Measurements from ENCODE around the gene SLC19A1.

DNA sequence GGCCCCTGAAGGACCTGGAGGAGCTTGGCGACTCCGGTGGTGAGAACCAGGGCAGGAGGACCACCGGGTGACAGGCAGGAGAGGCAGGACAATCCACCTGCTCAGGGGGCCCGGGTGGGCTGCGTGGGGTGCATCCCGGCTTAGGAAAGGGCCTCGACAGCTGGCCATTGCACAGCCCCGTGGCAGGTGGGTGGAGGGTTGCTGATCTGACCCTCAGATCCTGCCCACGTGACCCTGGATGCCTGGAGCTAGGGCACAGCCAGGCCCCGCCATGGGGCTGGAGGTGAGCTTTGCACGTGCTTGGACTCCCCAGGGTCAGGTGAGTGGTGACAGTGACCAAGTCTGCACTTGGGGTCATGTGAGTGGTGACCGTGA is 35.5 kb upstream of the SLC19A1 start:
- TF ChIP-seq RAD21 (IDR thresholded peaks at IDR 0.05) (no peak), TAF1 (conservative IDR thresholded peaks at IDR 0.05) (no peak), GABPA (IDR thresholded peaks at IDR 0.05 in 1 of 2, conservative IDR thresholded peaks at IDR 0.05 in 1 of 2) (no peak), HNF4G (IDR thresholded peaks at IDR 0.05) (no peak), NR2F2 (IDR thresholded peaks at IDR 0.05) (no peak), JUND (IDR thresholded peaks at IDR 0.05) (no peak), RXRA (IDR thresholded peaks at IDR 0.05) (no peak), YY1 (IDR thresholded peaks at IDR 0.05) (no peak), EGR1 (IDR thresholded peaks at IDR 0.05; ENCODE audit: low read depth in 2 of 2) (no peak)
- TF ChIP-seq, protein P1, sequence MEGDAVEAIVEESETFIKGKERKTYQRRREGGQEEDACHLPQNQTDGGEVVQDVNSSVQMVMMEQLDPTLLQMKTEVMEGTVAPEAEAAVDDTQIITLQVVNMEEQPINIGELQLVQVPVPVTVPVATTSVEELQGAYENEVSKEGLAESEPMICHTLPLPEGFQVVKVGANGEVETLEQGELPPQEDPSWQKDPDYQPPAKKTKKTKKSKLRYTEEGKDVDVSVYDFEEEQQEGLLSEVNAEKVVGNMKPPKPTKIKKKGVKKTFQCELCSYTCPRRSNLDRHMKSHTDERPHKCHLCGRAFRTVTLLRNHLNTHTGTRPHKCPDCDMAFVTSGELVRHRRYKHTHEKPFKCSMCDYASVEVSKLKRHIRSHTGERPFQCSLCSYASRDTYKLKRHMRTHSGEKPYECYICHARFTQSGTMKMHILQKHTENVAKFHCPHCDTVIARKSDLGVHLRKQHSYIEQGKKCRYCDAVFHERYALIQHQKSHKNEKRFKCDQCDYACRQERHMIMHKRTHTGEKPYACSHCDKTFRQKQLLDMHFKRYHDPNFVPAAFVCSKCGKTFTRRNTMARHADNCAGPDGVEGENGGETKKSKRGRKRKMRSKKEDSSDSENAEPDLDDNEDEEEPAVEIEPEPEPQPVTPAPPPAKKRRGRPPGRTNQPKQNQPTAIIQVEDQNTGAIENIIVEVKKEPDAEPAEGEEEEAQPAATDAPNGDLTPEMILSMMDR (IDR thresholded peaks at IDR 0.05; ENCODE audit: low read depth, low read length, missing input control): no peak
- TF ChIP-seq, protein P2, sequence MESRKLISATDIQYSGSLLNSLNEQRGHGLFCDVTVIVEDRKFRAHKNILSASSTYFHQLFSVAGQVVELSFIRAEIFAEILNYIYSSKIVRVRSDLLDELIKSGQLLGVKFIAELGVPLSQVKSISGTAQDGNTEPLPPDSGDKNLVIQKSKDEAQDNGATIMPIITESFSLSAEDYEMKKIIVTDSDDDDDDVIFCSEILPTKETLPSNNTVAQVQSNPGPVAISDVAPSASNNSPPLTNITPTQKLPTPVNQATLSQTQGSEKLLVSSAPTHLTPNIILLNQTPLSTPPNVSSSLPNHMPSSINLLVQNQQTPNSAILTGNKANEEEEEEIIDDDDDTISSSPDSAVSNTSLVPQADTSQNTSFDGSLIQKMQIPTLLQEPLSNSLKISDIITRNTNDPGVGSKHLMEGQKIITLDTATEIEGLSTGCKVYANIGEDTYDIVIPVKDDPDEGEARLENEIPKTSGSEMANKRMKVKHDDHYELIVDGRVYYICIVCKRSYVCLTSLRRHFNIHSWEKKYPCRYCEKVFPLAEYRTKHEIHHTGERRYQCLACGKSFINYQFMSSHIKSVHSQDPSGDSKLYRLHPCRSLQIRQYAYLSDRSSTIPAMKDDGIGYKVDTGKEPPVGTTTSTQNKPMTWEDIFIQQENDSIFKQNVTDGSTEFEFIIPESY (IDR thresholded peaks at IDR 0.05): no peak
- TF ChIP-seq, protein P3, sequence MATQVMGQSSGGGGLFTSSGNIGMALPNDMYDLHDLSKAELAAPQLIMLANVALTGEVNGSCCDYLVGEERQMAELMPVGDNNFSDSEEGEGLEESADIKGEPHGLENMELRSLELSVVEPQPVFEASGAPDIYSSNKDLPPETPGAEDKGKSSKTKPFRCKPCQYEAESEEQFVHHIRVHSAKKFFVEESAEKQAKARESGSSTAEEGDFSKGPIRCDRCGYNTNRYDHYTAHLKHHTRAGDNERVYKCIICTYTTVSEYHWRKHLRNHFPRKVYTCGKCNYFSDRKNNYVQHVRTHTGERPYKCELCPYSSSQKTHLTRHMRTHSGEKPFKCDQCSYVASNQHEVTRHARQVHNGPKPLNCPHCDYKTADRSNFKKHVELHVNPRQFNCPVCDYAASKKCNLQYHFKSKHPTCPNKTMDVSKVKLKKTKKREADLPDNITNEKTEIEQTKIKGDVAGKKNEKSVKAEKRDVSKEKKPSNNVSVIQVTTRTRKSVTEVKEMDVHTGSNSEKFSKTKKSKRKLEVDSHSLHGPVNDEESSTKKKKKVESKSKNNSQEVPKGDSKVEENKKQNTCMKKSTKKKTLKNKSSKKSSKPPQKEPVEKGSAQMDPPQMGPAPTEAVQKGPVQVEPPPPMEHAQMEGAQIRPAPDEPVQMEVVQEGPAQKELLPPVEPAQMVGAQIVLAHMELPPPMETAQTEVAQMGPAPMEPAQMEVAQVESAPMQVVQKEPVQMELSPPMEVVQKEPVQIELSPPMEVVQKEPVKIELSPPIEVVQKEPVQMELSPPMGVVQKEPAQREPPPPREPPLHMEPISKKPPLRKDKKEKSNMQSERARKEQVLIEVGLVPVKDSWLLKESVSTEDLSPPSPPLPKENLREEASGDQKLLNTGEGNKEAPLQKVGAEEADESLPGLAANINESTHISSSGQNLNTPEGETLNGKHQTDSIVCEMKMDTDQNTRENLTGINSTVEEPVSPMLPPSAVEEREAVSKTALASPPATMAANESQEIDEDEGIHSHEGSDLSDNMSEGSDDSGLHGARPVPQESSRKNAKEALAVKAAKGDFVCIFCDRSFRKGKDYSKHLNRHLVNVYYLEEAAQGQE (IDR thresholded peaks at IDR 0.05): no peak
- TF ChIP-seq, protein P4, sequence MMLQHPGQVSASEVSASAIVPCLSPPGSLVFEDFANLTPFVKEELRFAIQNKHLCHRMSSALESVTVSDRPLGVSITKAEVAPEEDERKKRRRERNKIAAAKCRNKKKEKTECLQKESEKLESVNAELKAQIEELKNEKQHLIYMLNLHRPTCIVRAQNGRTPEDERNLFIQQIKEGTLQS (IDR thresholded peaks at IDR 0.05): no peak
